HL-60/S4 treated with phorbol 12-myristate 13-acetate at 8.2 ng/mL for 4 days and 3 days (cell line): Measurements from ENCODE around the gene LRIG3.
"Not testable (repeated sequence)": the region's sequence is repeated elsewhere in the genome, so short reads cannot be mapped to it uniquely, and the experiment has no call there.

Experiments
- in situ Hi-C: fragments of 300-500 bp; cut with MboI; formaldehyde crosslinking; loops from 2 replicates; pipeline ENCODE4 v1.15.0; 2022; ENCODE audit warnings: low sequenced_read_pairs

LRIG3 gene

GRCh38 chr12:58920102-58920960 is at the start of gene LRIG3:
TSS of gene LRIG3 (minus strand) at chr12:58920504. CDS start at chr12:58920235, 269 bp downstream.
- in situ Hi-C loops = no loop called here

GRCh38 chr12:58969237-58969636 is 48.9 kb upstream of the LRIG3 start:
- in situ Hi-C loops = no loop called here

GRCh38 chr12:58967561-58967960 is 47.3 kb upstream of the LRIG3 start:
- in situ Hi-C loops = no loop called here

GRCh38 chr12:58966939-58967338 is 46.6 kb upstream of the LRIG3 start:
- in situ Hi-C loops = no loop called here

GRCh38 chr12:58965568-58965967 is 45.3 kb upstream of the LRIG3 start:
- in situ Hi-C loops = no loop called here

GRCh38 chr12:58963844-58964243 is 43.5 kb upstream of the LRIG3 start:
- in situ Hi-C loops = no loop called here

GRCh38 chr12:58961906-58962305 is 41.6 kb upstream of the LRIG3 start:
- in situ Hi-C loops = no loop called here

- in situ Hi-C loops = no loop called here
Measured at GRCh38 chr12:58961166-58961565, 40.9 kb upstream of the LRIG3 start.

GRCh38 chr12:58959639-58960300 is 39.5 kb upstream of the LRIG3 start:
- in situ Hi-C loops = no loop called here

- in situ Hi-C loops = no loop called here
Measured at GRCh38 chr12:58957298-58957697, 37.0 kb upstream of the LRIG3 start.

GRCh38 chr12:58955849-58956248 is 35.5 kb upstream of the LRIG3 start:
- in situ Hi-C loops = no loop called here

- in situ Hi-C loops = no loop called here
Measured at GRCh38 chr12:58954002-58954401, 33.7 kb upstream of the LRIG3 start.

- in situ Hi-C loops = no loop called here
Measured at GRCh38 chr12:58950739-58951100, 30.4 kb upstream of the LRIG3 start.

GRCh38 chr12:58949954-58950738 is 29.8 kb upstream of the LRIG3 start:
- in situ Hi-C loops = not testable (repeated sequence)

GRCh38 chr12:58943079-58943478 is 22.8 kb upstream of the LRIG3 start:
- in situ Hi-C loops = no loop called here

GRCh38 chr12:58942345-58942744 is 22.0 kb upstream of the LRIG3 start:
- in situ Hi-C loops = no loop called here

- in situ Hi-C loops = no loop called here
Measured at GRCh38 chr12:58939399-58940100, 19.2 kb upstream of the LRIG3 start.

GRCh38 chr12:58938440-58938839 is 18.1 kb upstream of the LRIG3 start:
- in situ Hi-C loops = no loop called here

GRCh38 chr12:58934528-58934927 is 14.2 kb upstream of the LRIG3 start:
- in situ Hi-C loops = no loop called here

GRCh38 chr12:58932806-58933681 is 12.7 kb upstream of the LRIG3 start:
- in situ Hi-C loops = no loop called here
